ENCODE measurements around the gene WDR20. TPM values are rescaled to one million over a fixed set of nuclear protein-coding genes. Genes with fewer than 3 reads are reported as not detected.

The WDR20 gene
- total and polyA plus RNA-seq, 11 donors: 10.4 to 26.5 (median 19.5) TPM

GRCh38 chr14:102210421-102211042 is 70.8 kb downstream of the WDR20 start:
- Histone ChIP-seq H3K4me3 (no peak overlapping the region), H3K4me1 (peaks cover 0 to 30% (median 5%) of the 10 kb centered on the region in 12 donors), H3K9me3 (no peaks in the 10 kb centered on the region), H3K27me3 (no peaks in the 10 kb centered on the region), H3K27ac (no peak overlapping the region), H3K36me3 (peaks cover 0 to 74% (median 42%) of the 10 kb centered on the region in 9 donors)
- WGBS, 4 donors: 83 to 92% (median 88%) methylated on average over 25 of the region's 25 CpGs
- DNase-seq: no peak
- intact Hi-C loops (cut with DNase I): loop anchor here in 3 of 10 donors (10.0 kb wide), 2 partner anchors 126 to 166 kb away; partner anchors contain the start of gene HSP90AA1 (in 2 of the 3)
- ATAC-seq: no peak
- TF ChIP-seq, protein P1, sequence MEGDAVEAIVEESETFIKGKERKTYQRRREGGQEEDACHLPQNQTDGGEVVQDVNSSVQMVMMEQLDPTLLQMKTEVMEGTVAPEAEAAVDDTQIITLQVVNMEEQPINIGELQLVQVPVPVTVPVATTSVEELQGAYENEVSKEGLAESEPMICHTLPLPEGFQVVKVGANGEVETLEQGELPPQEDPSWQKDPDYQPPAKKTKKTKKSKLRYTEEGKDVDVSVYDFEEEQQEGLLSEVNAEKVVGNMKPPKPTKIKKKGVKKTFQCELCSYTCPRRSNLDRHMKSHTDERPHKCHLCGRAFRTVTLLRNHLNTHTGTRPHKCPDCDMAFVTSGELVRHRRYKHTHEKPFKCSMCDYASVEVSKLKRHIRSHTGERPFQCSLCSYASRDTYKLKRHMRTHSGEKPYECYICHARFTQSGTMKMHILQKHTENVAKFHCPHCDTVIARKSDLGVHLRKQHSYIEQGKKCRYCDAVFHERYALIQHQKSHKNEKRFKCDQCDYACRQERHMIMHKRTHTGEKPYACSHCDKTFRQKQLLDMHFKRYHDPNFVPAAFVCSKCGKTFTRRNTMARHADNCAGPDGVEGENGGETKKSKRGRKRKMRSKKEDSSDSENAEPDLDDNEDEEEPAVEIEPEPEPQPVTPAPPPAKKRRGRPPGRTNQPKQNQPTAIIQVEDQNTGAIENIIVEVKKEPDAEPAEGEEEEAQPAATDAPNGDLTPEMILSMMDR (IDR thresholded peaks at IDR 0.05): no peak
- no peak for TF ChIP-seq POLR2A (IDR thresholded peaks at IDR 0.05)

- 95 to 100% (median 96%) methylated on average over 6 to 12 of the region's 12 CpGs for WGBS, 4 donors
- peaks cover 0 to 67% (median 35%) of the 10 kb centered on the region in 9 donors for H3K36me3 ChIP-seq
- intact Hi-C loops (cut with DNase I): loop anchor here in 3 of 10 donors (10.0 kb wide), 2 partner anchors 126 to 166 kb away; partner anchors contain the start of gene HSP90AA1 (in 2 of the 3)
Observed at GRCh38 chr14:102211240-102211639, 71.5 kb downstream of the WDR20 start.

DNA sequence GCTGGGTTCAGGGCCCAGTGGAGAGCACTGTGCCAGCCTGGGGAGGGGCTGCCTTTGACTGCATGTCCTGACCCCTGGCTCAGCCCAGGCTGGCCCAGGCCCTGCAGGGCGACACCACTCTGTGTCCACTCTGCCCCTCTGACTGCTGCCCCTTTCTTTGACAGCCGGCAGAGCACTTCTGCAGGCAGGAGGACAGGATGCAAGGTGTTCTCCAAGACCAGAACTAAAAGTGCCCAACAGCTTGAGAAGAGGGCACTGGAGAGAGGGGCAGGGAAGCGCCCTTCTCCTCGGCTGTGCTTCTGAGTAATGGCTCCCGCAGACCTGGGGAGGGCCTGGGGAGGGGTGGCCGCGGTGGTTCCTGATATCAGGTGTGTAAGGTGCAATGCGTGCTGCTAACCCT is 72.7 kb downstream of the WDR20 start:
- intact Hi-C loops (cut with DNase I): loop anchor here in 3 of 10 donors (10.0 kb wide), 2 partner anchors 128 to 168 kb away; partner anchors contain the start of gene HSP90AA1 (in 2 of the 3)
- no peak for ATAC-seq
- Histone ChIP-seq H3K4me3 (no peak overlapping the region), H3K36me3 (peaks cover 0 to 65% (median 34%) of the 10 kb centered on the region in 9 donors), H3K9me3 (no peaks in the 10 kb centered on the region), H3K27me3 (no peaks in the 10 kb centered on the region), H3K27ac (no peak overlapping the region), H3K4me1 (peaks cover 0 to 36% (median 15%) of the 10 kb centered on the region in 12 donors)
- WGBS, 4 donors: 90 to 95% (median 92%) methylated on average over 7 to 8 of the region's 8 CpGs
- DNase-seq: peak in 1 of 5 donors; percentile 6
- TF ChIP-seq POLR2A (IDR thresholded peaks at IDR 0.05): no peak
- TF ChIP-seq, protein P1 (IDR thresholded peaks at IDR 0.05): no peak

More at GRCh38 chr14:102211240-102211639, 71.5 kb downstream of the WDR20 start:
- no peak for TF ChIP-seq POLR2A (IDR thresholded peaks at IDR 0.05)
- TF ChIP-seq, protein P1 (IDR thresholded peaks at IDR 0.05): no peak
- Histone ChIP-seq H3K27ac (no peak overlapping the region), H3K4me3 (no peak overlapping the region), H3K9me3 (no peaks in the 10 kb centered on the region), H3K27me3 (no peaks in the 10 kb centered on the region), H3K4me1 (peaks cover 0 to 37% (median 12%) of the 10 kb centered on the region in 12 donors)
- DNase-seq (no peak), ATAC-seq (no peak)

DNA sequence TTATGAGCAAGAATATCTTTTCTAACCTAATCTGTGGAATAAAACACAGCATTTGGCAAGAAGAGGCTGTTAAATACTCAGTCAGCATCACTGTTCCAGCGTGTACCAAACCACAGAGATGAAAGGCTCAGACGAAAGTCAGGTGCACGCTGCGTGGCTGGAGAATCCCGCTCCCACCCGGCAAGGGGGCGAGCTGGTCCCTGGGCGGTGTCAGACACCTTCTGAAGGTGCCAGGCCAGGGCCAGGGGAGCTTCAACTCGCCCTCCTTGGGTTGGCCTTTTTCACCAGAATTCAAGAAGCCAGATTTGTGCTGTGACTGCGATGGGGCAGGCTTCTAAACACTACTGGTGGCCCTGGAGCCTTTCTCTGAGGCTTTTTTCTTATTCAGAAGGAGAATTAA is 73.1 kb downstream of the WDR20 start:
- no peak overlapping the region for H3K4me3 ChIP-seq
- H3K27ac ChIP-seq: no peak overlapping the region
- H3K27me3 ChIP-seq: no peaks in the 10 kb centered on the region
- peak in 1 of 5 donors; percentile 17 for DNase-seq
- H3K36me3 ChIP-seq: peaks cover 0 to 65% (median 31%) of the 10 kb centered on the region in 9 donors
- ATAC-seq: no peak
- intact Hi-C loops (cut with DNase I): loop anchor here in 3 of 10 donors (10.0 kb wide), 2 partner anchors 128 to 168 kb away; partner anchors contain the start of gene HSP90AA1 (in 2 of the 3)
- peaks cover 0 to 41% (median 18%) of the 10 kb centered on the region in 12 donors for H3K4me1 ChIP-seq
- H3K9me3 ChIP-seq: no peaks in the 10 kb centered on the region
- 91 to 94% (median 93%) methylated on average over 10 of the region's 10 CpGs for WGBS, 4 donors
- TF ChIP-seq, protein P1 (IDR thresholded peaks at IDR 0.05): no peak
